ENCODE results near the gene NPIPA3. TPM values are rescaled to one million over a fixed set of nuclear protein-coding genes. Genes with fewer than 3 reads are reported as not detected.
"Not testable (repeated sequence)": the region's sequence is repeated elsewhere in the genome, so short reads cannot be mapped to it uniquely, and the experiment has no call there.

The NPIPA3 gene
- 3.2 TPM for total RNA-seq
- long read RNA-seq, result 0 reads

GRCh38 chr16:14703156-14704011, at the start of gene NPIPA3:
TSS of gene NPIPA3 (plus strand) at chr16:14703411. CDS start at chr16:14708944, 5,533 bp downstream.
- H3K4me3 ChIP-seq; H3K9me3 ChIP-seq; intact Hi-C loops (cut with DNase I); DNase-seq; H3K36me3 ChIP-seq; H3K4me1 ChIP-seq; H3K27ac ChIP-seq; H3K27me3 ChIP-seq: not testable (repeated sequence)
- ATAC-seq, result peak; percentile 100

- Histone ChIP-seq H3K27ac (peak overlapping the region; percentile 82), H3K36me3 (peaks cover 97% of the 10 kb centered on the region), H3K27me3 (no peaks in the 10 kb centered on the region), H3K9me3 (no peaks in the 10 kb centered on the region), H3K4me1 (peaks cover 20% of the 10 kb centered on the region), H3K4me3 (no peak overlapping the region)
- DNase-seq (no peak), ATAC-seq (peak; percentile 25)
- no peak for TF ChIP-seq CTCF (IDR thresholded peaks at IDR 0.05)
- intact Hi-C loops (cut with DNase I), result no loop called here
Observed at GRCh38 chr16:14658063-14658462, 45.1 kb upstream of the NPIPA3 start.

GRCh38 chr16:14667347-14668266, 35.6 kb upstream of the NPIPA3 start:
- no peaks in the 10 kb centered on the region for H3K4me1 ChIP-seq
- intact Hi-C loops (cut with DNase I), result no loop called here
- H3K27ac ChIP-seq, result peak overlapping the region; percentile 31
- DNase-seq (peak; percentile 74), ATAC-seq (peak; percentile 73)
- H3K27me3 ChIP-seq, result no peaks in the 10 kb centered on the region
- H3K9me3 ChIP-seq, result no peaks in the 10 kb centered on the region
- no peak for TF ChIP-seq CTCF (IDR thresholded peaks at IDR 0.05)
- H3K36me3 ChIP-seq, result peaks cover 60% of the 10 kb centered on the region
- H3K4me3 ChIP-seq, result no peak overlapping the region

- Histone ChIP-seq H3K27me3 (no peaks in the 10 kb centered on the region), H3K4me3 (no peak overlapping the region), H3K27ac (no peak overlapping the region), H3K9me3 (no peaks in the 10 kb centered on the region), H3K4me1 (peaks cover 4% of the 10 kb centered on the region), H3K36me3 (peaks cover 49% of the 10 kb centered on the region)
- no peak for TF ChIP-seq CTCF (IDR thresholded peaks at IDR 0.05)
- ATAC-seq, result no peak
- intact Hi-C loops (cut with DNase I), result no loop called here
- no peak for DNase-seq
Observed at GRCh38 chr16:14668556-14669223, 34.5 kb upstream of the NPIPA3 start.

GRCh38 chr16:14669776-14670175, 33.4 kb upstream of the NPIPA3 start:
- no peak for TF ChIP-seq CTCF (IDR thresholded peaks at IDR 0.05)
- DNase-seq, result peak; percentile 66
- Histone ChIP-seq H3K9me3 (no peaks in the 10 kb centered on the region), H3K4me3 (no peak overlapping the region), H3K27me3 (no peaks in the 10 kb centered on the region), H3K27ac (no peak overlapping the region), H3K4me1 (peaks cover 4% of the 10 kb centered on the region), H3K36me3 (peaks cover 38% of the 10 kb centered on the region)
- intact Hi-C loops (cut with DNase I), result no loop called here
- ATAC-seq, result peak; percentile 51
